Tibial nerve (tissue), 4 donors: ENCODE results near the gene GAB1.

Experiments used
- CTCF ChIP-seq, 5 experiments: fragments of 200-600 bp in 3 of 5; fragments of 450-650 bp in 2 of 5; sonication (generic) in 3 of 5; IDR thresholded peaks; one replicate each; pipeline ENCODE4 v1.5.1; 2016 to 2019; ENCODE audit warnings: antibody characterized with exemption in 5 of 5, mild to moderate bottlenecking in 3 of 5, moderate library complexity in 2 of 5
- EP300 ChIP-seq, 2 donors: sonication (generic); formaldehyde crosslinking; IDR thresholded peaks; one replicate each; pipeline ENCODE4 v1.6.1; 2017; ENCODE audit warnings: antibody characterized with exemption in 2 of 2, mild to moderate bottlenecking in 1 of 2
- POLR2A ChIP-seq, 2 donors: fragments of 450-650 bp; IDR thresholded peaks; one replicate each; pipeline ENCODE4 v1.6.1; 2017; ENCODE audit warnings: antibody characterized with exemption in 2 of 2, mild to moderate bottlenecking in 2 of 2, moderate library complexity in 2 of 2

GRCh38 chr4:143291314-143291713 lies 45.4 kb upstream of the GAB1 start:
- TF ChIP-seq CTCF (IDR thresholded peaks at IDR 0.05): no peak
- no peak for TF ChIP-seq POLR2A (IDR thresholded peaks at IDR 0.05)
- no peak for TF ChIP-seq EP300 (IDR thresholded peaks at IDR 0.05)
